ENCODE data around the gene CFAP20DC.

Gene CFAP20DC

DNA sequence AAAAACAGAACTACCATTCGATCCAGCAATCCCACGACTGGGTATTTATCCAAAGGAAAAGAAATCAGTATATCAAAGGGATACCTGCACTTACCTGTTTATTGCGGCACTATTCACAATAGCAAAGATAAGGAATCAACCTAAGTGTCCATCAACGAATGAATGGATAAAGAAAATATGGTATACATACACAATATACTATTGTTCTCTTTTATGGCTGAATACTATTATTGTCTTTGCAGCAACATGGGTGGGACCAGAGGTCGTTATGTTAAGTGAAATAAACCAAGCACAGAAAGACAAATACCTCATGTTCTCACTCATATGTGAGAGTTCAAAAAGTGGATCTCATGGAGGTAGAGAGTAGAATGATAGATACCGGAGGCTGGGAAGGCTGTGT, 264.9 kb downstream of the CFAP20DC start:
- H3K36me3 ChIP-seq (replicated peaks; ENCODE audit: insufficient read depth, low read length) = no peaks in the 10 kb centered on the region
- H3K27me3 ChIP-seq (replicated peaks; ENCODE audit: insufficient read depth, low read length) = no peaks in the 10 kb centered on the region
- H3K79me2 ChIP-seq (ENCODE audit: low read length) = no peaks in the 10 kb centered on the region
- TF ChIP-seq EZH2phosphoT487 (IDR thresholded peaks at IDR 0.05; ENCODE audit: low read length) (no peak), EZH2 (optimal IDR thresholded peaks at IDR 0.05; ENCODE audit: low read depth, low read length) (no peak)
- TF ChIP-seq, protein P1, sequence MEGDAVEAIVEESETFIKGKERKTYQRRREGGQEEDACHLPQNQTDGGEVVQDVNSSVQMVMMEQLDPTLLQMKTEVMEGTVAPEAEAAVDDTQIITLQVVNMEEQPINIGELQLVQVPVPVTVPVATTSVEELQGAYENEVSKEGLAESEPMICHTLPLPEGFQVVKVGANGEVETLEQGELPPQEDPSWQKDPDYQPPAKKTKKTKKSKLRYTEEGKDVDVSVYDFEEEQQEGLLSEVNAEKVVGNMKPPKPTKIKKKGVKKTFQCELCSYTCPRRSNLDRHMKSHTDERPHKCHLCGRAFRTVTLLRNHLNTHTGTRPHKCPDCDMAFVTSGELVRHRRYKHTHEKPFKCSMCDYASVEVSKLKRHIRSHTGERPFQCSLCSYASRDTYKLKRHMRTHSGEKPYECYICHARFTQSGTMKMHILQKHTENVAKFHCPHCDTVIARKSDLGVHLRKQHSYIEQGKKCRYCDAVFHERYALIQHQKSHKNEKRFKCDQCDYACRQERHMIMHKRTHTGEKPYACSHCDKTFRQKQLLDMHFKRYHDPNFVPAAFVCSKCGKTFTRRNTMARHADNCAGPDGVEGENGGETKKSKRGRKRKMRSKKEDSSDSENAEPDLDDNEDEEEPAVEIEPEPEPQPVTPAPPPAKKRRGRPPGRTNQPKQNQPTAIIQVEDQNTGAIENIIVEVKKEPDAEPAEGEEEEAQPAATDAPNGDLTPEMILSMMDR (IDR thresholded peaks at IDR 0.05; ENCODE audit: low read length) = no peak
- H3K9me2 ChIP-seq (replicated peaks; ENCODE audit: insufficient read depth, low read length) = no peaks in the 10 kb centered on the region
- H3K4me2 ChIP-seq (ENCODE audit: low read depth, low read length) = no peak overlapping the region
- no peaks in the 10 kb centered on the region for H3K4me1 ChIP-seq (ENCODE audit: low read length)
- H3F3A ChIP-seq (ENCODE audit: insufficient read depth, low read length) = no peaks in the 10 kb centered on the region
- H4K20me1 ChIP-seq (ENCODE audit: insufficient read depth, low read length) = no peaks in the 10 kb centered on the region
- H2AFZ ChIP-seq (ENCODE audit: low read length) = no peak overlapping the region
- H3K27ac ChIP-seq (ENCODE audit: low read length) = no peak overlapping the region
- no peak overlapping the region for H3K4me3 ChIP-seq (ENCODE audit: low read length)
- H3K9ac ChIP-seq (ENCODE audit: low read length) = no peak overlapping the region
- no peak for DNase-seq
- no peaks in the 10 kb centered on the region for H3K9me3 ChIP-seq (replicated peaks; ENCODE audit: insufficient read depth, low read length)

DNA sequence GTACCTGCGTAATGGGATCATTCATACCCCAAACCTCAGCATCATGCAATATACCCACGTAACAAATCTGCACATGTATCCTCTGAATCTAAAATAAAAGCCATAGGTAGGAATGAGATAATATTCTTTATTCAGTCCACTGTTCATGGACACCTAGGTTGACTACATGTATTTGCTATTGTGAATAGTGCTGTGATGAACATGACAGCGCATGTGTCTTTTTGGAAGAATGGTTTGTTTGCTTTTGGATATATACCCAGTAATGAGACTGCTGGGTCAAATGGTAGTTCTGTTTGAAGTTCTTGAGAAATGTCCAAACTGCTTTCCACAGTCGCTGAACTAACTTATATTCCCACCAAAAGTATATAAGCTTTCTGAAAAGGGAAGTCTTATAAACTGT, 265.4 kb downstream of the CFAP20DC start:
- no peaks in the 10 kb centered on the region for H3K9me3 ChIP-seq (replicated peaks; ENCODE audit: insufficient read depth, low read length)
- no peak for DNase-seq
- H3K9me2 ChIP-seq (replicated peaks; ENCODE audit: insufficient read depth, low read length) = no peaks in the 10 kb centered on the region
- no peak overlapping the region for H3K4me2 ChIP-seq (ENCODE audit: low read depth, low read length)
- H3K4me3 ChIP-seq (ENCODE audit: low read length) = no peak overlapping the region
- H3K36me3 ChIP-seq (replicated peaks; ENCODE audit: insufficient read depth, low read length) = no peaks in the 10 kb centered on the region
- no peaks in the 10 kb centered on the region for H4K20me1 ChIP-seq (ENCODE audit: insufficient read depth, low read length)
- no peaks in the 10 kb centered on the region for H3K27me3 ChIP-seq (replicated peaks; ENCODE audit: insufficient read depth, low read length)
- no peak overlapping the region for H3K27ac ChIP-seq (ENCODE audit: low read length)
- H3K79me2 ChIP-seq (ENCODE audit: low read length) = no peaks in the 10 kb centered on the region
- no peaks in the 10 kb centered on the region for H3F3A ChIP-seq (ENCODE audit: insufficient read depth, low read length)
- no peaks in the 10 kb centered on the region for H3K4me1 ChIP-seq (ENCODE audit: low read length)
- no peak for TF ChIP-seq EZH2 (optimal IDR thresholded peaks at IDR 0.05; ENCODE audit: low read depth, low read length)
- TF ChIP-seq, protein P1 (IDR thresholded peaks at IDR 0.05; ENCODE audit: low read length) = no peak
- TF ChIP-seq EZH2phosphoT487 (IDR thresholded peaks at IDR 0.05; ENCODE audit: low read length) = no peak
- no peak overlapping the region for H2AFZ ChIP-seq (ENCODE audit: low read length)
- no peak overlapping the region for H3K9ac ChIP-seq (ENCODE audit: low read length)

DNA sequence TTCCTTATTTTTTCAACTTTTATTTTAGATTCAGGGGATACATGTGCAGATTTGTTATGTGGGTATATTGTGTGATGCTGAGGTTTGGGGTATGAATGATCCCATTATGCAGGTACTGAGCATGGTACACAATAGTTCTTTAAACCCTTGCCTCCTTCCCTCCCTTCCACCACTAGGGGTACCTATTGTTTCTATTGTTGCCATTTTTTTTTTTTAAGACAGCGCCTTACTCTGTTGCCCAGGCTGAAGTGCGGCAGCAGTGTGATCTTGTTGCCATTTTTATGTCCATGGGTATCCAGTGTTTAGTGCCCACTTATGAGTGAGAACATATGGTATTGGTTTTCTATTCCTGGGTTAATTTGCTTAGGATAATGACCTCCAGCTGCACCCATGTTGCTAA, 266.0 kb downstream of the CFAP20DC start:
- Histone ChIP-seq H4K20me1 (ENCODE audit: insufficient read depth, low read length) (no peaks in the 10 kb centered on the region), H3K9me2 (replicated peaks; ENCODE audit: insufficient read depth, low read length) (no peaks in the 10 kb centered on the region), H3K9me3 (replicated peaks; ENCODE audit: insufficient read depth, low read length) (no peaks in the 10 kb centered on the region), H3K9ac (ENCODE audit: low read length) (no peak overlapping the region), H3K4me1 (ENCODE audit: low read length) (no peaks in the 10 kb centered on the region), H3K27me3 (replicated peaks; ENCODE audit: insufficient read depth, low read length) (no peaks in the 10 kb centered on the region), H3K4me3 (ENCODE audit: low read length) (no peak overlapping the region), H2AFZ (ENCODE audit: low read length) (no peak overlapping the region), H3K4me2 (ENCODE audit: low read depth, low read length) (no peak overlapping the region), H3K27ac (ENCODE audit: low read length) (no peak overlapping the region), H3K36me3 (replicated peaks; ENCODE audit: insufficient read depth, low read length) (no peaks in the 10 kb centered on the region), H3F3A (ENCODE audit: insufficient read depth, low read length) (no peaks in the 10 kb centered on the region), H3K79me2 (ENCODE audit: low read length) (no peaks in the 10 kb centered on the region)
- DNase-seq = no peak
- TF ChIP-seq EZH2 (optimal IDR thresholded peaks at IDR 0.05; ENCODE audit: low read depth, low read length) (no peak), EZH2phosphoT487 (IDR thresholded peaks at IDR 0.05; ENCODE audit: low read length) (no peak)
- TF ChIP-seq, protein P1 (IDR thresholded peaks at IDR 0.05; ENCODE audit: low read length) = no peak
